ENCODE results near the gene HES5.

Gene HES5

DNA sequence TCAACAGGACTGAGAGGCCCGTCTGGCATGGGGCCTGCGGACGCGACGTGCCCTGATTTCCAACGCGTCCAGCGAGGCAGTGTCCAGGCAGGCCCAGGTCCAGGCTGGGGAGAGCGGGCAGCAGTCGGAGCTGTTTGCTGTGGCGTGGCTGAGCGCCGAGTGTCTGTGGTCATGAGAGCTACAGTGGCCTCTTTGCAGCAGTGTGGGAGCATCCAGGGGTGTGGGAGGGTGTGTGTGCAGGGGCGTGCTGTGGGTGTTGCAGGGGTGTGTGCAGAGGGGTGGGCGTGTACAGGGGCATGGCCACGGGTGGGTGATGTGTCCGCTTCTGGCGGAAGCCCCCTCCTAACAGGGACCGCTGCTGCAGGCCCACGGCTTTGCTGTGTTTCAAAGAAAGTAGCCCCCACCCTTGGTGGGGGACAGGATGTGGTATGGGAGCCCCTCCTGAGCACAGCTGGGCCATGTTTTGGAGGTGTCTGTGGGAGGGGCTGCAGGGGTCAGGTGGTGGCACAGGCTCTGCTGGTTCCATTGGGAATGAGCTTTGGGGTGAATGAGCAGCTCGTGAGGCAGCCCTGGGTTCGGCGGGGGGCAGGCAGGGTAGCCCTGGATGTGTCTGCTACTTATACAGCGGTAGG lies 36.3 kb downstream of the HES5 start:
- no peak for DNase-seq
- no peaks in the 10 kb centered on the region for H3K27me3 ChIP-seq (replicated peaks; ENCODE audit: control insufficient read depth, insufficient read depth, low read length, poor library complexity, severe bottlenecking)
- peaks cover 4% of the 10 kb centered on the region for H3K36me3 ChIP-seq (ENCODE audit: control insufficient read depth, insufficient read depth, low read length)
- no peak overlapping the region for H3K27ac ChIP-seq (ENCODE audit: insufficient read depth, low read length, poor library complexity, severe bottlenecking)
- H3K9me3 ChIP-seq (ENCODE audit: control insufficient read depth, low read length) = no peaks in the 10 kb centered on the region
- H3K4me1 ChIP-seq (ENCODE audit: control insufficient read depth, insufficient read depth, low read length, poor library complexity, severe bottlenecking) = peaks cover 14% of the 10 kb centered on the region
- no peak overlapping the region for H3K4me3 ChIP-seq (ENCODE audit: insufficient read depth, low read depth, low read length, poor library complexity, severe bottlenecking)

DNA sequence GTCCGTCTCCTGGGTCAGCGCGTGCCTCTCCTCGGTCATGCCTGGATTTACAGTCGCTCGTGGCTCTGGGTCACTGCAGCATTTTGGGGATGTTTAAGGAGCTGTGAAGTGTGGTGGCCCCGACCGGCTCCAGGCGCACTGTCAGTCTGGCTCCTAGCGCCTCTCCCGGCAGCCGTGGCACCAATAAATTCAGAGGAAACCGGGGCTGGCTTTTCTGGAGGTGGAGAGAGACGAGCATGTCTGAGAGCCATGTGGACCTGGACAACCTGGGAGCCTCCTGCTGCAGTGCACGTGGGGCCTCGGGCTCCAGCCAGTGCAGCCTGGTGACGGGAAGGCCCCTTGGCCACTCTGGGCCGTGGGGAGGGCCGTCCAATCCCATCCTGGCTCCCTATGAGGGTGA lies 36.8 kb downstream of the HES5 start:
- Histone ChIP-seq H3K36me3 (ENCODE audit: control insufficient read depth, insufficient read depth, low read length) (peaks cover 8% of the 10 kb centered on the region), H3K4me3 (ENCODE audit: insufficient read depth, low read depth, low read length, poor library complexity, severe bottlenecking) (no peak overlapping the region), H3K9me3 (ENCODE audit: control insufficient read depth, low read length) (peaks cover 4% of the 10 kb centered on the region), H3K4me1 (ENCODE audit: control insufficient read depth, insufficient read depth, low read length, poor library complexity, severe bottlenecking) (peaks cover 14% of the 10 kb centered on the region), H3K27me3 (replicated peaks; ENCODE audit: control insufficient read depth, insufficient read depth, low read length, poor library complexity, severe bottlenecking) (no peaks in the 10 kb centered on the region), H3K27ac (ENCODE audit: insufficient read depth, low read length, poor library complexity, severe bottlenecking) (no peak overlapping the region)
- DNase-seq = no peak

DNA sequence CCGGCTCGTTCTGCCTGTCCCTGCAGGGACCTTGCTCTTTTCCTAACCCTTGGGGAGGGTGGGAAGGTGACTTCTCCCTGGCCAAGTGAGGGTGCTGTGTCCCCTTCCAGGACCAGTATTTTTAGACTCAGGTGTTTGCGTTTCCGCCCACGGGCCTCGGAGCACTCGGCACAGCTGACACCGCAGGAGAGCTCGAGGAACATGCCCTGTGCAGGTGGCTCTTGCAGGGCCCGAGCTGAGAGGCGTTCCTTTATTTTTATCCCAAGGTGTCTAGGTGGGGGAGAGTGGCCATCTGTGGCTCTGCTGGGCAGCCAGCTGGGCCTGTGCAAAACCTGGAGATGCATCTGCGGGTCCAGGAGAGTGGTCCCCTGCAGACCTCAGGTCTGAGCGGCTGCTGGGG lies 38.0 kb downstream of the HES5 start:
- H3K9me3 ChIP-seq (ENCODE audit: control insufficient read depth, low read length) = peaks cover 4% of the 10 kb centered on the region

DNA sequence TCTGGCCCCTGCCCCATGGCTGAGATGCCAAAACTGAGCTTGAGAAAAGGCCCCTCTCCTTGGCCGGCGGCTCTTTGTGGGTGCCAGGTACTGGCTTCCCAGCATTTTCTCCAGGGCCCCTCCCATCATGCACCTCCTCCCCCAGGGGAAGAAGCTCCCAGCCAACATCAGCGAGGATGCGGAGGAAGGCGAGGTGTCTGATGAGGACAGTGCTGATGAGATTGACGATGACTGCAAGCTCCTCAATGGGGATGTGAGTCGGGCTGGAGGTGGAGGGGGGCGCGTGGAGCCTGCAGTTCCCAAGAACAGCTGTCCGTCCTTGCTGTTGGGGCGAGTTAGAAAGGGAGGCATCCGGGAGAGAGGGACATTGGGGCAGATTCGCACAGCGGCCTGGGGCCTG lies 40.4 kb downstream of the HES5 start:
- no peaks in the 10 kb centered on the region for H3K27me3 ChIP-seq (replicated peaks; ENCODE audit: control insufficient read depth, insufficient read depth, low read length, poor library complexity, severe bottlenecking)
- H3K9me3 ChIP-seq (ENCODE audit: control insufficient read depth, low read length) = peaks cover 4% of the 10 kb centered on the region
- DNase-seq = no peak
- no peak overlapping the region for H3K27ac ChIP-seq (ENCODE audit: insufficient read depth, low read length, poor library complexity, severe bottlenecking)
- H3K4me3 ChIP-seq (ENCODE audit: insufficient read depth, low read depth, low read length, poor library complexity, severe bottlenecking) = no peak overlapping the region
- H3K4me1 ChIP-seq (ENCODE audit: control insufficient read depth, insufficient read depth, low read length, poor library complexity, severe bottlenecking) = peaks cover 6% of the 10 kb centered on the region
- H3K36me3 ChIP-seq (ENCODE audit: control insufficient read depth, insufficient read depth, low read length) = peaks cover 8% of the 10 kb centered on the region

More for the DNA sequence above, 38.0 kb downstream of the HES5 start:
- Histone ChIP-seq H3K4me1 (ENCODE audit: control insufficient read depth, insufficient read depth, low read length, poor library complexity, severe bottlenecking) (peaks cover 14% of the 10 kb centered on the region), H3K36me3 (ENCODE audit: control insufficient read depth, insufficient read depth, low read length) (peaks cover 8% of the 10 kb centered on the region), H3K4me3 (ENCODE audit: insufficient read depth, low read depth, low read length, poor library complexity, severe bottlenecking) (no peak overlapping the region), H3K27ac (ENCODE audit: insufficient read depth, low read length, poor library complexity, severe bottlenecking) (no peak overlapping the region), H3K27me3 (replicated peaks; ENCODE audit: control insufficient read depth, insufficient read depth, low read length, poor library complexity, severe bottlenecking) (no peaks in the 10 kb centered on the region)
- no peak for DNase-seq

DNA sequence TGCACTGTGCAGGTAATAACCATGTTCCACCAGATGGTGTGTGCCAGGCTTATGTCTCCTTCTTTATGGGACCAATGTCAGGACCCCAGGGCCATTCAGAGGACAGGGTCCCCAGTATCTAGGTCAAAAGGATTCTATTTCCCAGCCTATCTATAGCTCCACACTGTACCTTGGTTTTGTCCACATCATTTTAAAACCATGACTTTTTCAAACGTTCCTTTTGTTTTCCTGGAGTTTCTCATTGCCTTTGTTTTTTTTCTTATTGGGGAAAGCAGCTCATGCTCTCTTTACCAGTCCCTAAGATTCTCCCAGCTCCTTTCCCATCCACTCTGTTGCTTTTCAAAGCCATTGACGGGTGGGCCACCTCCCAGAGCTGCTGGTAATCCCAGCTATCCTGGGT lies 41.4 kb downstream of the HES5 start:
- Histone ChIP-seq H3K36me3 (ENCODE audit: control insufficient read depth, insufficient read depth, low read length) (peaks cover 8% of the 10 kb centered on the region), H3K27me3 (replicated peaks; ENCODE audit: control insufficient read depth, insufficient read depth, low read length, poor library complexity, severe bottlenecking) (no peaks in the 10 kb centered on the region), H3K9me3 (ENCODE audit: control insufficient read depth, low read length) (peaks cover 4% of the 10 kb centered on the region), H3K4me1 (ENCODE audit: control insufficient read depth, insufficient read depth, low read length, poor library complexity, severe bottlenecking) (peaks cover under 1% of the 10 kb centered on the region), H3K4me3 (ENCODE audit: insufficient read depth, low read depth, low read length, poor library complexity, severe bottlenecking) (no peak overlapping the region), H3K27ac (ENCODE audit: insufficient read depth, low read length, poor library complexity, severe bottlenecking) (no peak overlapping the region)
- no peak for DNase-seq

DNA sequence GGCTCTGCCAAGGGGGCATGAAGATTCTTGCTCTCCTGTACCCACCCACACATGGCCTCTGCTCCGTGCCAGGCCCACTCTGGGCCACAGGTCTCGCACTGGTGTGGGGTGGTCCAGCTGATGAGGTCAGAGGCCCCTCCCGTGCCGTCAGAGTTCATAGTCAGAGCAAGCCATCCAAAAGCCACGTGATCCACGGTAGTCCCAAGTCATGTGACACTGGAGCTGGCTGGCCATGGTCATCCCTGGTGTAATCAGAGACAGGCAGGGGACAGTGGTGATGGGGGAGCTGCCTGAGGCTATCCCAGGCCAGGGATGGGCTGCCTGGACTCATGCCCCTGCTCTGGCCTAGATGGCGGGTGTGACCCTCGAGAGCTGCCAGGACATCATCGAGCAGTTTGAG lies 43.5 kb downstream of the HES5 start:
- Histone ChIP-seq H3K4me1 (ENCODE audit: control insufficient read depth, insufficient read depth, low read length, poor library complexity, severe bottlenecking) (no peaks in the 10 kb centered on the region), H3K27me3 (replicated peaks; ENCODE audit: control insufficient read depth, insufficient read depth, low read length, poor library complexity, severe bottlenecking) (no peaks in the 10 kb centered on the region), H3K9me3 (ENCODE audit: control insufficient read depth, low read length) (peaks cover 4% of the 10 kb centered on the region), H3K4me3 (ENCODE audit: insufficient read depth, low read depth, low read length, poor library complexity, severe bottlenecking) (no peak overlapping the region), H3K36me3 (ENCODE audit: control insufficient read depth, insufficient read depth, low read length) (peaks cover 8% of the 10 kb centered on the region), H3K27ac (ENCODE audit: insufficient read depth, low read length, poor library complexity, severe bottlenecking) (no peak overlapping the region)
- DNase-seq = no peak

DNA sequence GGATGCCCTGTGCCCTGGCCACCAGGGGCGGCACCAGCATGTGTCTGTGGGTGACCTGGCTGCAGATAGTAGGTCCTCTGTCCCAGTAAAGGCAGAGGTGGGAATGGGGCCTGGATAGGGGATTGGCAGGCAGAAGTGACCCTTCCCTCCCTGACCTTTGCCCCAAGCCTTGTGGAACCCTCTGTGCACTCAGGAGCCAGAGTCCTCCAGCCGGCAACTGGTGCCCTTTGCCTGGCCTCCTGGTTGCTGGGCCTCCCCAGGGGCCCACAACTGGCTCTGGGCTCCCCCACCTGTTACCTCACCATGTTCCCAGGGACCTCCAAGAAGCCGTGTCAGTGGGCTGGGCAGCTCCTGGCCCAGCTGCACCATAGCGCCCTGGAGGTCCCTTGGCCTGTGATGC lies 44.0 kb downstream of the HES5 start:
- Histone ChIP-seq H3K4me3 (ENCODE audit: insufficient read depth, low read depth, low read length, poor library complexity, severe bottlenecking) (no peak overlapping the region), H3K36me3 (ENCODE audit: control insufficient read depth, insufficient read depth, low read length) (peaks cover 8% of the 10 kb centered on the region), H3K27ac (ENCODE audit: insufficient read depth, low read length, poor library complexity, severe bottlenecking) (no peak overlapping the region), H3K27me3 (replicated peaks; ENCODE audit: control insufficient read depth, insufficient read depth, low read length, poor library complexity, severe bottlenecking) (no peaks in the 10 kb centered on the region), H3K9me3 (ENCODE audit: control insufficient read depth, low read length) (peaks cover 4% of the 10 kb centered on the region), H3K4me1 (ENCODE audit: control insufficient read depth, insufficient read depth, low read length, poor library complexity, severe bottlenecking) (no peaks in the 10 kb centered on the region)
- DNase-seq = no peak

DNA sequence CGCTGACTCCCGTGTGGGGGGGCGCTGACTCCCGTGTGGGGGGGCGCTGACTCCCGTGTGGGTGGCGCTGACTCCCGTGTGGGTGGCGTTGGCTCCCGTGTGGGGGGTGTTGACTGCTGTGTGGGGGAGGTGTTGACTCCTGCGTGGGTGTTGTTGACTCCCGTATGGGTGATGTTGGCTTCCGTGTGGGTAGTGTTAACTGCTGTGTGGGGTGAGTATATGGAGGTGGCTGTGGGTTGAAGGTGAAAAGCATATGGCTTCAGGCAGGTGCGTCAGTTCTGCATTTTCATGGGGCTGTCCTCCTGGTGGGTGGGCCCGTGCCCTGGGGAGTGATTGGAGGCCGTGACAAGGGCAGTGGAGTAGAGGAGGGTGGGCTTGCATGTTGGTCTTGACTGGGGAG lies 46.1 kb downstream of the HES5 start:
- H3K36me3 ChIP-seq (ENCODE audit: control insufficient read depth, insufficient read depth, low read length) = peaks cover 5% of the 10 kb centered on the region
- no peak overlapping the region for H3K27ac ChIP-seq (ENCODE audit: insufficient read depth, low read length, poor library complexity, severe bottlenecking)
- no peaks in the 10 kb centered on the region for H3K27me3 ChIP-seq (replicated peaks; ENCODE audit: control insufficient read depth, insufficient read depth, low read length, poor library complexity, severe bottlenecking)
- H3K4me1 ChIP-seq (ENCODE audit: control insufficient read depth, insufficient read depth, low read length, poor library complexity, severe bottlenecking) = no peaks in the 10 kb centered on the region
- no peak for DNase-seq
- H3K4me3 ChIP-seq (ENCODE audit: insufficient read depth, low read depth, low read length, poor library complexity, severe bottlenecking) = no peak overlapping the region
- peaks cover 4% of the 10 kb centered on the region for H3K9me3 ChIP-seq (ENCODE audit: control insufficient read depth, low read length)

DNA sequence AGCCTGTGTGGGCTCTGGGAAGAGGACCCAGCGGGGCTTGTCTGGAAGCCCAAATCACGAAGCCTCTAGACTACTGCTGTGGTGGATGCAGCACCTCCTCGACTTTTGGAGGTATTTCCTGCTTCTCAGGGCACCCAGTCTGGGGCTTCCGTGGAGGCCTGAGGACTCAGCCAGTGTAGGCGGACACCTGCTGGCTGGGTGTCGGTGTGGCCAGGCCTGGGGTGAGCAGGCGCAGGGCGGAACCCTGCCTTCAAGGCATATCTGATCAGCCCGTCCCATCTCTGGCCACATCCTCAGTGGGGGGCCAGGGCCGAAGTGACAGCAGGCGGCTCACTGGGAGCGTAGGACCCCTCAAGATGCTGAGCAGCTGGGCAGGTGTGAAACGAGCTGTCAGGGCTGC lies 47.0 kb downstream of the HES5 start:
- H3K4me1 ChIP-seq (ENCODE audit: control insufficient read depth, insufficient read depth, low read length, poor library complexity, severe bottlenecking) = no peaks in the 10 kb centered on the region

DNA sequence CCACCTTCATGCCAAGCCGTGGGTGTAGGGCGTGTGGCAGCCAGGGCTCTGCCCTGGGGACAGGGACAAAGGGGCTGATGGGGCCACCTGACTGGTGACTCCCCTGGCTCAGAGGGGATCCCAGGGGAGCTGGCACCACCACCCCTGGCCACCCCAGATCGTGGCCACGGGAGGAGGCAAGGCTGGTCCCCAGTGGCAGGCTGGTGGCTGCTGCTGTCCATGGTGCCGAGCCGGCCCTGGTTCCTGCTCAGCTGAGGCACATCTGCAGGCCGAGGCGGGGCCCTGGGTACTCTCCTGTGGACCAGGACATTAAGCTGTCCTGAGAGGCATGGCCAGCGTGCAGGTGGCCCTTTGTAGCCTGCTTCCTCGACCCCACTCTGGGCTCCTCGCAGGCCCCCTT lies 47.5 kb downstream of the HES5 start:
- Histone ChIP-seq H3K27me3 (replicated peaks; ENCODE audit: control insufficient read depth, insufficient read depth, low read length, poor library complexity, severe bottlenecking) (no peaks in the 10 kb centered on the region), H3K9me3 (ENCODE audit: control insufficient read depth, low read length) (no peaks in the 10 kb centered on the region), H3K4me3 (ENCODE audit: insufficient read depth, low read depth, low read length, poor library complexity, severe bottlenecking) (no peak overlapping the region), H3K36me3 (ENCODE audit: control insufficient read depth, insufficient read depth, low read length) (no peaks in the 10 kb centered on the region), H3K27ac (ENCODE audit: insufficient read depth, low read length, poor library complexity, severe bottlenecking) (no peak overlapping the region), H3K4me1 (ENCODE audit: control insufficient read depth, insufficient read depth, low read length, poor library complexity, severe bottlenecking) (no peaks in the 10 kb centered on the region)
- DNase-seq = no peak

More for the DNA sequence above, 47.0 kb downstream of the HES5 start:
- Histone ChIP-seq H3K36me3 (ENCODE audit: control insufficient read depth, insufficient read depth, low read length) (no peaks in the 10 kb centered on the region), H3K9me3 (ENCODE audit: control insufficient read depth, low read length) (no peaks in the 10 kb centered on the region), H3K4me3 (ENCODE audit: insufficient read depth, low read depth, low read length, poor library complexity, severe bottlenecking) (no peak overlapping the region), H3K27me3 (replicated peaks; ENCODE audit: control insufficient read depth, insufficient read depth, low read length, poor library complexity, severe bottlenecking) (no peaks in the 10 kb centered on the region), H3K27ac (ENCODE audit: insufficient read depth, low read length, poor library complexity, severe bottlenecking) (no peak overlapping the region)
- DNase-seq = no peak
